ENCODE results near the gene PQBP1. TPM values are rescaled to one million over a fixed set of nuclear protein-coding genes. Genes with fewer than 3 reads are reported as not detected.
A peak's percentile ranks its signal among the peaks of the same experiment; 100 is the strongest.

The PQBP1 gene
- total RNA-seq, 1 donor = 32.9 TPM

DNA sequence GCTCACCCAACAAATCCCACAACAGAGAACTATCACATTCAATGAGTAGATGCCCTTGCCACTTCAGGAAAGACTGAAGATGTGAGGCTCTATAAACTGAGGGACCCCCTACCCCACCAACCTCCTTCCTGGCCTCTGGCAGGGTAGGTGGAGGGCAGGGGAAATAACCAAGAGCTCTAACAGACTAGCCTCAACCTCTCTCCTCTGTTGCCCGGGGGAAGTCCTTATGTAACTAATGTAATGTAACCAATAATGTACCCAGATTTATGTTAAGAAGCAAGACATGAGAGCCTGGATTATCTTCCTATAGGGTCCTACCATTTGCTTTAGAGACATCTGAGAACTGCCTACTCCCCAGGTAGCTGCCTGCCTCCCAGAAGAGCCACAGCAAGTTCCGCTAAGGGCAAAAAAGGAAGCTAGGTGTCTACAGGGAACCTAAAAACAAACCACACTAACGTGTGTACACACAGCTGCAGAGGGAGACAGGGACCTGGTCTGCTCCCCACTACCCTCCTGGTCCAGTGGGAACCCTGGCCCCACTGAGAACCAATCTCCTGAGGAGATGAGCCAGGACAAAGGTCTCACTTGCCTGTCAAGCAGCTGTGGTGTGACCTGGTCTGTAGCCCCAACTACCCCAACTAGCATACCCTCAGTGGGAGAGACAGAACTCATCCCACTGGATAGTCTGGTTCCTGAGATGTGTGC is 41.9 kb downstream of the PQBP1 start:
- DNase-seq (ENCODE audit: insufficient read length, low spot score, missing footprints) = no peak
- Histone ChIP-seq H3K9me3 (ENCODE audit: low read depth, low read length) (no peaks in the 10 kb centered on the region), H3K27me3 (ENCODE audit: insufficient read depth, low read length) (no peaks in the 10 kb centered on the region), H4K20me1 (ENCODE audit: insufficient read depth, low read length) (peaks cover 34% of the 10 kb centered on the region), H3K79me2 (ENCODE audit: insufficient read depth, low read length) (peaks cover 73% of the 10 kb centered on the region), H3K4me1 (ENCODE audit: insufficient read depth, low read length) (peaks cover 7% of the 10 kb centered on the region), H3K4me3 (ENCODE audit: insufficient read depth, low read length) (no peak overlapping the region), H3K27ac (ENCODE audit: low read depth, low read length) (peak overlapping the region; percentile 20), H3K36me3 (ENCODE audit: insufficient read depth, low read length) (peaks cover 31% of the 10 kb centered on the region), H2AFZ (ENCODE audit: low read length) (no peak overlapping the region), H3K4me2 (ENCODE audit: insufficient read depth, low read length) (no peak overlapping the region)
- no peak for TF ChIP-seq CTCF (IDR thresholded peaks at IDR 0.05; ENCODE audit: extremely low read depth, low read depth, low read length)

GRCh38 chrX:48940404-48940955 is 42.8 kb downstream of the PQBP1 start:
- TF ChIP-seq CTCF (IDR thresholded peaks at IDR 0.05; ENCODE audit: extremely low read depth, low read depth, low read length) = no peak
- Histone ChIP-seq H3K79me2 (ENCODE audit: insufficient read depth, low read length) (peaks cover 79% of the 10 kb centered on the region), H3K4me2 (ENCODE audit: insufficient read depth, low read length) (no peak overlapping the region), H3K9me3 (ENCODE audit: low read depth, low read length) (no peaks in the 10 kb centered on the region), H2AFZ (ENCODE audit: low read length) (no peak overlapping the region), H4K20me1 (ENCODE audit: insufficient read depth, low read length) (peaks cover 34% of the 10 kb centered on the region), H3K4me1 (ENCODE audit: insufficient read depth, low read length) (peaks cover 7% of the 10 kb centered on the region), H3K4me3 (ENCODE audit: insufficient read depth, low read length) (no peak overlapping the region), H3K27me3 (ENCODE audit: insufficient read depth, low read length) (no peaks in the 10 kb centered on the region), H3K27ac (ENCODE audit: low read depth, low read length) (no peak overlapping the region), H3K36me3 (ENCODE audit: insufficient read depth, low read length) (peaks cover 25% of the 10 kb centered on the region)
- peak; percentile 72 for DNase-seq (ENCODE audit: insufficient read length, low spot score, missing footprints)

- H4K20me1 ChIP-seq (ENCODE audit: insufficient read depth, low read length) = peaks cover 36% of the 10 kb centered on the region
- TF ChIP-seq CTCF (IDR thresholded peaks at IDR 0.05; ENCODE audit: extremely low read depth, low read depth, low read length) = no peak
- peaks cover 3% of the 10 kb centered on the region for H3K4me1 ChIP-seq (ENCODE audit: insufficient read depth, low read length)
- H2AFZ ChIP-seq (ENCODE audit: low read length) = no peak overlapping the region
- no peak for DNase-seq (ENCODE audit: insufficient read length, low spot score, missing footprints)
- H3K9me3 ChIP-seq (ENCODE audit: low read depth, low read length) = no peaks in the 10 kb centered on the region
- no peak overlapping the region for H3K4me2 ChIP-seq (ENCODE audit: insufficient read depth, low read length)
- H3K36me3 ChIP-seq (ENCODE audit: insufficient read depth, low read length) = peaks cover 25% of the 10 kb centered on the region
- no peak overlapping the region for H3K27ac ChIP-seq (ENCODE audit: low read depth, low read length)
- H3K27me3 ChIP-seq (ENCODE audit: insufficient read depth, low read length) = no peaks in the 10 kb centered on the region
- H3K4me3 ChIP-seq (ENCODE audit: insufficient read depth, low read length) = no peak overlapping the region
- H3K79me2 ChIP-seq (ENCODE audit: insufficient read depth, low read length) = peaks cover 81% of the 10 kb centered on the region
These were observed 45.2 kb downstream of the PQBP1 start for GRCh38 chrX:48942895-48943294.

DNA sequence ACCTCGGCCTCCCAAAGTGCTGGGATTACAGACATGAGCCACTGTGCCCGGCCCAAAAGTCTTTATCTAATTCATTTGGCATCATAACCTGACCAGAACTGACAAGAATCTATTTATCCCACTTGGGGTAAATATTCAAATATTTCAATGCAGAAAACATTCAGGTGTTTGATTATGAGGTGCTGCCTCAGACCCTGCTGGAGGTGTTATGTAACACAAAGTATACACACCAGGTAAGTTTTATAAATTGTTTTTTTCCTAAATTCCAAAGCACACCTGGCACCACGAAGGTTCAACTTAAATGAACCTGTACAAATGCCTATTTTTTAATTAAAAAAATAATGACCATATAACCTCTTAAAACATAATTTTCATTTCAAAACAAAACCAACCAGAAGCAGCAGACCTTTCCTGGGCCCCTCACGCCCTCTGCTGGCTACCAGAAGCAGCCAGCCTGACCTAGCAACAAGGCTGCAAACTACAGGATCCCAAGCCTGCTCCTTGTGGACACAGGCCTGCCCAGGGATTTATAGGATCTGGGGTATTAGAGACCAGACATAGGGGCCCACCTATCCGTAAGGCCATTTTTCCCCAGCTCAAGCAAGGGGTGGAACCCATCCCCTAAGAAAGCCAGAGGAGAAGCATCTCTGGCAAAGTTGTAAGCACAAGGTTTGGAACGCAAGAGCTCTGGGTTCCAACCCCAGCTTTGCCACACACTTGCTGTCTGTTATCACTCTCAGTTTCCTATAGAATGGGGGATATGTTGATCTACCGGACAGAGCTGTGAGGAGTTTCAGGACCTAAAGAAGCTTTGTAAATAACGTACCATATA is 48.0 kb downstream of the PQBP1 start:
- Histone ChIP-seq H3K36me3 (ENCODE audit: insufficient read depth, low read length) (peaks cover 13% of the 10 kb centered on the region), H3K79me2 (ENCODE audit: insufficient read depth, low read length) (peaks cover 75% of the 10 kb centered on the region), H3K4me1 (ENCODE audit: insufficient read depth, low read length) (no peaks in the 10 kb centered on the region), H3K4me2 (ENCODE audit: insufficient read depth, low read length) (no peak overlapping the region), H3K4me3 (ENCODE audit: insufficient read depth, low read length) (no peak overlapping the region), H3K27me3 (ENCODE audit: insufficient read depth, low read length) (no peaks in the 10 kb centered on the region), H3K27ac (ENCODE audit: low read depth, low read length) (no peak overlapping the region), H4K20me1 (ENCODE audit: insufficient read depth, low read length) (peaks cover 21% of the 10 kb centered on the region), H2AFZ (ENCODE audit: low read length) (no peak overlapping the region), H3K9me3 (ENCODE audit: low read depth, low read length) (no peaks in the 10 kb centered on the region)
- peak; percentile 94 for DNase-seq (ENCODE audit: insufficient read length, low spot score, missing footprints)
- peak; percentile 93 for TF ChIP-seq CTCF (IDR thresholded peaks at IDR 0.05; ENCODE audit: extremely low read depth, low read depth, low read length)

All from osteoblast (primary cell).